Activated T-cell treated with anti-CD3 and anti-CD28 coated beads for 48 hours (primary cell): Measurements from ENCODE around the gene CTBP2.
"Not testable (repeated sequence)": the region's sequence is repeated elsewhere in the genome, so short reads cannot be mapped to it uniquely, and the experiment has no call there.

Source experiments
- DNase-seq: peaks from one replicate; pipeline ENCODE4 v3.0.0-alpha.2; 2020; ENCODE audit warnings: low read depth

Gene CTBP2

DNA sequence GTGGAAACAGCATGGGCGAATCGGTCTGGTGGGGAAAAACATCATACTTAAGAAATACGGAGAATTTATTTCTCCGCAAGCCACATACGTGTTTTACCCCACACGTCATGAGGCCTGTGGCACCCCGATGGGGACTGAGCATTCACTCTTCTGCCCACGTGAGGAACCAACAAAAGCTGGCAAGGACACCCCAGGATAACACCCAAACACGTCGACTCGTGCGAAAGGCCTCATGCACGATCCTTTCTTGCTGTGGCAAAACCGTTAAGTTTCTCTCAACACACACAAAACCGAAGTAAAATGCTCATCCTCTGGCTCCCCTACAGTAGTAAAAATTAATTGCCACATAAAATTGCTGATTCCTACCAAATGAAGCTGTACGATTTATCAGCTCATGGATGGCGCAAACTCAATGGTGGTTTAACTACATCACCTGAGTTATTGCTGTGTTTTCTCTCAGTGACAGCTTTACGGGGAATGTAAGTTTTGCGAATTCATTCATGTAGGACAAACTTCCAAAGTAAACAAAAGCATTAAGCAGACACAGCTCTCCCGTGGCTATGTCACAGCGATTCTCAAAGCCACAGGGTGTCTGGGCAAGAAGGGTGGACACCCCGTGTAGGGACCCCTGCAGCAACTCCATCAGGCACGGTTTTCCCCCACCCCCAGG lies 97.0 kb downstream of the CTBP2 start:
- DNase-seq: no peak

DNA sequence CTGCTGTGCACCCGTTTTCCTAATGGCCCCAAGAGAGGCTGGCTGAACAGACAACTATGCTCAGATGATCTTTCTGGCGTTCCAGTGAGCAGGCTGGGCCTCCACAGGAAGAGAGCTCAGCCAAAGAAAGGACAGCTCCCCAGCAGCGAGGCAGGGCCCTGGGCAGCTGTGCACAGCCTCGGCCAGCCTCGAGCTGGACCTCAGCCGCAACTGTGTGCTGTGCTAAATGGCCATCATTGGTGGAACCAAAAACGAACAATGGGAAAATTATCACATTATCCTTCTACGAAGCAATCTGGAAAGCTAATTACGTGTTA lies 97.5 kb downstream of the CTBP2 start:
- no peak for DNase-seq

DNA sequence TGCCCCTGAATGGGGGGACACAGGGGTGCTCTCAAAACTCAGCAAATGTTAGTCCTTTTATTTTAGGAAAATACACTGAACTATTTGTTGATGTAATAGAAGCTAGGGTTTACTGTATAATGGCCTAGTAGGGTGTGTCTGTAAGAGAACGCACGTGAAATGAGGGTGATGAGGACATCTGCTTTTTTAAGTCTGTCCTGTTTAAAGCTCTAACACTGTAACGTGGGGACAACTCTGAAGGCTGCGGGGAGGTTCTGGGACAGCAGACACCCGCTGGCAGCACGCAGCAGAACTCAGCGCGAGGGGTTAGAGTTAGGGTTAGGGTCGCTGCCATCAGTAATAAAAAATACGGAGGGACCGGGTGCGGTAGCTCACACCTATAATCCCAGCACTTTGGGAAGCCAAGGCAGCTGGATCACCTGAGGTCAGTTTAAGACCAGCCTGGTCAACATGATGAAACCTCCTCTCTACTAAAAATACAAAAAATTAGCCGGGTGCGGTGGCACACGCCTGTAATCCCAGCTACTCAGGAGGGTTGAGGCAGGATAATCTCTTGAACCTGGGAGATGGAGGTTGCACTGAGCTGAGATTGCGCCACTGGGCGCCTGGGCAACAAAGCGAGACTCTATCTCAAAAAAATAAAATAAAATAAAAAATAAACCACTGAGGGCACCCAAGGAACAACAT lies 98.0 kb downstream of the CTBP2 start:
- DNase-seq: no peak

DNA sequence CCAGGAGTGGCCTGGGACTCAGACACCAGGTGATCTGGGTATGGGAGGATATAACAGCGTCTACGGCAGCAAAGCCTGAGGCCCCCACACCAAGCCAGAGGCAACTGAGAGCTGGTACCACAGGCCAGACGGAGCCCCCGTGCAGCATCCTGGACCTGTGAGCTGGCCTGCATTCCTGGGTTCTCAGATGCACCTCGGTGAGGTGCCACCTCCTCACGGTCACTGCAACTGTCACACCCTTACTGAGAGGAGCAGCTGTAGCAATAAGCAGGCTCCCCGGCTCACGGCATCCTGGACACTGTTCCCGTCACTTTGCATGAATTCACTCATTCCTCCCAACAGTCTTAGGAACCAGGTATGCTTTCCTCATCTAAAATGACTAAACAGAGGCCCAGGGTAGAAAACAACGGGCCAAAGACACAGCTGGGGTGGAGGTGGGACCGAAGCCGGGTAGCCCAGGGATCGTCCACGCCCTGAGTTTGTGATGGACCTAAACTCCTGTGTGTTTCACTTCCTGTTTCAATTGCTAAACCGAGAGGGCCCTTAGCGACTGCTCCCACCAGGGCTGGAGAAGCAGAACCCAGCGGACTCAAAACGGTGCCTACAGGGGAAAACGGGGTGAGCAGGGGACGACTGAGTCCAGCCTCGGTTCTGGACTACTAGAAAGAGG lies 98.7 kb downstream of the CTBP2 start:
- DNase-seq: no peak

DNA sequence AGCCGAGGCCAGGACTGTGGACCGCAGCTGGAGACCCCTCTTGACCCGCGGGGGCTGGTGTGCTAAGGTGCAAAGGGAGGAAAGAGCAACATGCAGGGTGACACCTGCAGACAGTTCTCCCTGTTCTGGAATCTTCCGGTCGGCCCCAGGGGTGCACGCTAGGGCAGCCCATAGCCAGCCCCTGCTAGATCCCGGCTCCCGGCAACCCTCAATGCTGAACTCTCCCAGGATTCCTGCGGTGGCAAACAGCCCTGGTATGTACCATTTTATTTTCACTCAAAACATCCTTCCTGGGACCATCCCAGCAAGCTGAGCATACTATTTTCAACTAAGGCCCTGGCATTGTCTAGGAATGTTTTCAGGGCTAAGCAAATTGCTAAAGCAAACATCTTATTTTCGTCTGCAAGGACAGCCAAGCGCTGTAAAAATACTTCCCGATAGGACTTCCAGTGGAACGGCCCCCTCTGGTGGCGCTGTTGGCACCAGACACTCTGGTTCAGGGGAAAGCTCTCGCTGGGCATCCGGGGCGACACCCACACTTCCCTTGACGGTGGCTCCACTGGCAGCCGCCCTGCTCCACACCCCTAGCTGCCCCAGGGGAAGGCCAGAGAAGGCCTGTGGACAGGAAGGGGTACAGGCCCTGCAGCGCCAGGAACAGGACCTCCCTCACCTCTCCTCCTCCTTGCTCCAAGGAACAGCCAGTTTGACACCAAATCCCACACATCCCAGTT lies 99.4 kb downstream of the CTBP2 start:
- peak; percentile 32 for DNase-seq

DNA sequence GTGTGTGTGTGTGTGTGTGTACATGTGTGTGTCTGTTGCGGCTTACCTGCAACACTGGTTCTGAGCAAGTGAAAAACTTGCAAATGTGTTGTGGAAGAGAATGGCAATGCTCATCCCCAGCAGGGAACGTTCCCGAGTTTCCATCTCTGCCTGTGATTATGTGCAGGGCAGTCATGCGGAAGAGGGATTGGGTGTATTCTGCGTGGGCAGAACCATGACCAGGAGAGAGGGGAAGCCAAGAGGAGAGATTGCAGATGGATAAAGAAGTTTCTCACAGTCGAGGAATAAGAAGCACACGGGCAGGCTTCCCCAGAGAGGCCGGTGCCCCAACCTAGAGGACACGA lies 99.9 kb downstream of the CTBP2 start:
- no peak for DNase-seq

DNA sequence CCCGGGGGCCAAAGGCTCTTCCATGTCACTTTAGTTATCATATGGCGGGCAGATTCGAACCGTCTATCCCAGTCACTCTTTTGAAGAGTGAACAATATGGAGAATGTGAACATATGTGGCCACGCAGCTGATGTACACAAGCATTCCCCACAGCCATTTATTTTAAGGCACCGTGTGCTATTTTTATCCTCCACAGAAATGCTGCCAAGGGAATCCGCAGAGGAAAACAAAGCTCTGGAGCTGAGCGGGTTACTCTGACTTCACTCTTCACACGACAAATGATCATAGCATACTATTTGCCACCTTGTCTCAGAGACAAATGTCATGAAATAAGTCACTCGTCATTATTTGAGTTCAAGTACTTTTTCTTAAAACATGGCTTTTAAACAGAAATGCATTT lies 100.3 kb downstream of the CTBP2 start:
- no peak for DNase-seq

DNA sequence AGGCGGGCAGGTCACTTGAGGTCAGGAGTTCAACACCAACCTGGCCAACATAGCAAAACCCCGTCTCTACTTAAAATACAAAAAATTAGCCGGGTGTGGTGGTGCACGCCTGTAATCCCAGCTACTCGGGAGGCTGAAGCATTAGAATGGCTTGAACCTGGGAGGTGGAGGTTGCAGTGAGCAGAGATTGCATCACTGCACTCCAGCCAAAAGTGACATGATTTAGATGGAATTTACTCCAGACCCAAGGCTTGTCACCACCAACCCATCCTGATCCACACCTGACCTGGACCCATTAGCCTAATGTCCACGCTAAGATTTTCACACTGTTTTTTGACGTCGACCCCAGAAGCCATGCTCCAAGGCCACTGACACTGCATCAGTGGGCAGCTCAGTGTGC lies 101.0 kb downstream of the CTBP2 start:
- DNase-seq: not testable (repeated sequence)

DNA sequence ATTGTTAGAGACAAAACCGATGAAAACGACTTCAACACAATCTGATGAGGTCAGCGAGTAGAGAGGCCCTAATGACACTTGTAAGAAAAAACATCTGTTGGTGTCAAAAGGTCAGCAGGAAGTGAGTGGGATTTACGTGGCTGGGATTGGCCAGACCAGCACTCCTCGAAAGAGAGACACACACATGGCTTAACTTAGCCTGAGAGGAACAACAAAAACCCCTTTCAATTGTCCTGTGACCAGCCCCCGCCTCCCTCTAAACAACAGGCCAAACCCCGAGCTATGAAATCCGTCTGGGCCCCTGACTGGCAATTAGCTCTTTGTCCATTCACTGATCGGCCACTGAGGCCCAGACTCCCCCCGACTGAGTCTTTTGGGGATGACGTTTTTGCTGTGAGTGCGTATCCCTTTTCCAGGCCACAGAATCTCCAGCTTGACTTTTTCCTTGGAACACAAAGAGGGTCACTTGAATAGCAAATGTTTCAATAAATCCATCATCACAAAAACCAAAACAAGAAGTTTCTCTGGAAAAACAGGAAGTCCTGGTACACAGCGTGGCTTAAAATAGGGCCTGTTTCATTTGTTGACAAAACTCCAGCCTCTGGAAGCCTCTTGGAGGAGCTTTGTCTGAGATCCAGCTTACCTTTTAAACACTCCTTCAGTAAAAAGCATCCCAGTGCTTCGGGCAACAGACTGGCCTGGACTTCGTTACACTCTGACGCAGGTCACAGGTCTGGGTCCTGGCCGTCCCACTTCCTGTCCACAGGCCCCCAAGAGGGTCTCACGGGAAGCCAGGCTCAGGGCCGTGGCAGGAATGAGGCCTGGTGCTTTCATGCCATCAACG lies 103.0 kb downstream of the CTBP2 start:
- no peak for DNase-seq

DNA sequence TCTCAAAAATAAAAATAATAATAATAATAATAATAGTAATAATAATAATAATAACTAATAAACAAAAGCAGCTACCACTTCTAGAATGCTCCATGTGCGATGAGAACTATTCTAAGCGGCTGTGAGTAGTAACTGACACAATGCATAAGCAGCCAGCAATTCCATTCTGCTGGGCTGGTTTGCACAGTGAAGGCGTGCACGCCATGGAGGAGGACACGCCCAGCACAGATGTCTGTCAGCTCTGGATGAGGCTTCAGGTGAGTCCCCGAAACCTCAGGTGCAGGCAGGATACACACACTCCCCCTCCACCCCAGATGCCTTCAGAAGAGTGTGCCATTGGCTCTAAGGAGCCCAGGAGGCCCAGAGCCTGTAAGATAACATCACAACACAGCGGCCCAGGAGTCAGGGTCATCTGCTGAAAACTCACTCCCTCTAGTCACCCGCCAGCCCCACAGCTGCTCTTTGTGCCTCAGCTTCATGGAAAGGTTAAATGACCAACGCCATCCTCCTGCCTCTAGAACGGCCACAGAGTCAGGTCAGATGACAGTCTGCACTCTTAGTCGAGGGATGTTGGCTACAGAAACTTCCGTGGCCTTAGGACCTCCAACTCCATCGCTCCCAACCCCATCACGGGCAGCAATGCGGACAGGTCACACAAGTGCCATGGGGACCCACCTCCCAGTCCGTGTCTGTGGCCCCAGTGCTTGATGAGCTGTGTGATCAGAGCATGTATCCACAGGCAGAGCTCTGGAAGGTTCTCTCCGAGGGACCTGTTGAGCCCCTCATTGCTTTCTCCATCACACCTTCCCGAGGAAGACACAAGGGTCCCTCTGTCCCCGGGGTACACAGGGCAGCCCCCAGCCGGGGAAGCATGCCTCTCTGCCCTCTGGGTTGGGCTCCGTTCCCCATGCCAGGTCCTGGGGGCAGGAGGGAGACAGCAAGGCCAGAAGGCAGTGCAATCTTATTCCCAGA lies 103.9 kb downstream of the CTBP2 start:
- no peak for DNase-seq

DNA sequence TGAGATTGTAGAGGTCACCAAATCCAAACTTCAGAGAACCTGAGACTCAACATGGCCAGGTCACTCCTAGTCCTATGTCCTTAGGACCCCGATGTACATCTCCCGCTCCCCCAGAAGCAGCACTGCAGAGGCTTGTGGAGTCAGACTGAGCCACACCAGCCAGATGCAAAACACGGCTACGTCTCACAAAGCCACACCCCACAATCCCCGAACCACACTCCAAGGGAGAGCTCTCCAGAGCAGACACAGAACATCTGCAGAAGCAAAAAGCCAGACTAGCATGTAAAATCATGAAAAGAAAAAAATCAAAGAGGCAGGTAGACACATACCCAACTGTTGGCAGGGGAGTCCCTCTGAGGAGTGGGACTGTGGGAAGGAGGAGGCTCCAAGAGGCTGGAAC lies 104.9 kb downstream of the CTBP2 start:
- DNase-seq: no peak

DNA sequence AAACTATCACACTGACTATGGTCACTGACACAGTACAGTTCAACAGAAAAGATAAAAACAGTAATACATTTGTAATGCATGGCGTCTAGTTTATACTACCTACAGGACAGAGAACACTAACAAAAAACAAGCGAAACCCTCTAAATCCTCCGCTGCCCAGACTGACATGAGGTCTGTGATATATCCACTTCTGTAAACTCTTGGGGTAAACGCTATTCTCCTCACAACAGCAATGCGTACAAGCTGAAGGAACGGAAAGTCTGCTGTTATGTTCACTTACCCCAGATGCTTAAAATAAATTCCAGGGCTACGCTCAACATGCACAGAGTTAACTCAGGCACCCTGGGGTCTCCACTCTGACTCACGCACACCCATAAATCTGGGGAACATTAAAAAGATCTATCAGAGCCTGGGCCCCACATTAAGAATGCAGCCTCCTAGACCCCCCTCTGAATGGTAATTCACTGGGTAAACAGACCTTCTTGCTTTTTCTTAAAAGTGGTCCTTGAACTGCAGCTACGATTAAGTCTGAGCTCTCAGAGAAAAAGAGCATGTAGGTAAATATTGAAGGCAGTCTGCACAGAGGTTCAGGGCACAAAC lies 105.6 kb downstream of the CTBP2 start:
- DNase-seq: no peak

DNA sequence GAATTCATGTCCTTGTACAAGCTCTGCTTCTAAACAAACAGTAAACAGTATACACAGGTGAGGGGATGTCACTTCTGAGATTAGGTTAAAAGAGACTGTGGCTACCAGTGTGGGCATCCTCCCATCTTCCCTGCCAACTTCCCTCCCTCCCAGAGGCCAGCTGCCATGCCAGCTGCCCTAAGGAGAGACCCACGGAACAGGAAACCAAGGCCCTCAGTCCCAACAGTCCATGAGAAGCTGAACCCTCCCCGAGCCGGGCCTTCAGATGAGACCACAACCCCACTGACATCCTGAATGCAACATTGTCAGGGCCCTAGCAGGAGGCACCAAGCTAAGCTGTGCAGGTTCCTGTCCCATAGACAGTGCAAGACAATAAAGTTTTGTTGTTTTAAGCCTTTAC lies 106.1 kb downstream of the CTBP2 start:
- DNase-seq: no peak

DNA sequence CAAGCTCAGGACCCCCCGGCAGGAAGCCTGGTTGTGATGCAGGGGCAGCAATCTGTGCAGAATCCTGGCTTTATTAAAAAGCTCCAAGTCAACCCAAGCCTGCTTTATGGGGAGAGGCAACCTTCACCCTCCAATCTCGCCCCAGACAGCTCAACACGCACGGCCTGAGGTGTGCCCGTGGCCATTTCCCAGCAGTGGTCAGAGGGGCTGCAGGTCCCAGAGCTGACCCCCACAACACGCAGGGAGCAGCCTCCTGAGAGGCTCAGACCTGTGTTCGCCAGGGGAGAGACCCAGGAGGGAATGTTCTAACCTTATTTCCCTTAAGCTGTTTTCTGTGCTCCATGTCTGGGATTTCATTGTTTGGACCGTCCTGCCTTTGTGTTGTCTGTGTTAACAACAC lies 108.2 kb downstream of the CTBP2 start:
- DNase-seq: no peak

DNA sequence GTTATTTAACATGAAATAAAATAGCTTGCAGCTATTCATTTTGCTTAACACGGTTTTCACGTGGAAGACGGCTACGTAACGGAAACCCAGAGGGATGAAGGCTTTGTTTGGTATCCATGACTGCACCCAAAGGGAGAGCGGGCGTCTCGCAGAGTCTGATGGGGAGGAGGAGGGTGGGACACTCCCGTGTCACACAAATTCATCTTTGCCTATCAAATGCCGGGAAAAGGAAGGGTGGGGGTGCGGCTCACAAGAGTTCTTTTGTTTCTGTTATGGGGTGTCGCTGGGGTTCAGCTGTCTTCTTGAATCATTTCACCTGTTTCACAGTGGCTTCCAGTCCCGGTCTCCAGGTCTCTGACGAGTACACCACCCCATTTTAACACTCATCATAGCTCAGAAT lies 110.0 kb downstream of the CTBP2 start:
- DNase-seq: no peak

DNA sequence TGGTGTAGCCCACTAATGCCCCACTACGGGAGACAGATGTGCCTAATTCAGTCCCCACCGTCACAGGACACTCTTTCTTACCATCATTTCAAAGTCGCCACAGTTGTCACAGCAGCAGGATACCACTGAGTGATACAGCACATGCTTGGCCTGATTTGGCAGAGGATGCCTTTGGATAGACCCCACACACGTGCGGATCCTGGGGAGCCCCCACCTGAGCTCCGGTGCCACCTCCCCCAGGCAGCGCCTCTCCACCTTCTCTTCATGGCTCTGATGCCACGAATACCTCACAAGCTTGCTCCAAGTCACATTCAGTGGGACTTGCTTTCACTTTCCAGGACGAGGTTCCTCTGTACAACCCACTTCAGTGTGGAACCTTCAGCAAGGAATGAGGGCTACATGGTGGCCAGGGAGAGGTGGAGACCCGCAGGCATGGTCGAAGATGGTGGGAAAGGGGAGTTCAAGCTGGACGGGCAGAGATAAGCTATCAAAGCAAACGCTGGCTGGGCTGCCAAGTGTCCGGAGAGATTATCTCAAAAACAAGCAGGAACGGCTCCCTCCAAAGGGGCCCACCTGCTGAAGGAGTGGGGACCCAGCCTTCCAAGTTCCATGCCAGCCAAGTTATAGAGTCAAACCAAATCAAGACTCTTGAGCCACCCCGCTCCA lies 111.0 kb downstream of the CTBP2 start:
- no peak for DNase-seq

DNA sequence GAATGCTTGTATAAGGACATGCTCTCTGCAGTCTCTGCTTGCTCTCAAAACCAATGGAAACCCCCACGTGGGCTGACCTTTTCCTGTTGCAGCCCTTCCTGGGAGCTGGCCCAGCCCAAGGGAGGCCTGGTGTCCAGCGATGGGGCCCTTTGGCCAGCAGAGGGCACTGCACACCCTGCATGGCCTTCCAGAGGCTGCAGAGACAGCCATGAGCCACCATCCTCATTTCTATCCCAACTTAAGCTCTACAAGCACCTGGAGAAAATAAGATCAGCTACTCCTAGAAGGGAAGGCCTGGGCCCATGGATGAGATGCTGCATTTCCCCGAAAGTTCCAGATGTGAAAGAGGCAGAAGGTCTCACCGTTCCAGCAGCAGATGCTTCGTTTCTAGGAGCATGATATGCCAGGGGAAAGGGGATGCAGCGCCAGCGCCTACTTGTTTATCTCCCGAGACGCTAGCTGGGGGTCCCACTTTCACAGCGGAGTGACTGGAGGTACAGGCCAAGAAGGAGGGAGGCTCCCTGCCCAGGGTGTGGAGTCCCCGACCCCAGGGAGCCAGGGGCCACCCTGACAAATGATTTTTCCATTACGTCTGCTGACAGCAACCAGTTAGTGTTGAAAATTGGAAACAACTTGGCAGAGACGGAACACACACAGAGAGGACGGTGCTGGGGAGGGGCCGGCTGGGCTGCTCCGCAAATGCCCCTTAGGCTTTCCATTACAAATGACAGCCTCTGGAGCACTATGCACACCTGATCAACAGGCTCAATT lies 112.1 kb downstream of the CTBP2 start:
- peak; percentile 60 for DNase-seq

DNA sequence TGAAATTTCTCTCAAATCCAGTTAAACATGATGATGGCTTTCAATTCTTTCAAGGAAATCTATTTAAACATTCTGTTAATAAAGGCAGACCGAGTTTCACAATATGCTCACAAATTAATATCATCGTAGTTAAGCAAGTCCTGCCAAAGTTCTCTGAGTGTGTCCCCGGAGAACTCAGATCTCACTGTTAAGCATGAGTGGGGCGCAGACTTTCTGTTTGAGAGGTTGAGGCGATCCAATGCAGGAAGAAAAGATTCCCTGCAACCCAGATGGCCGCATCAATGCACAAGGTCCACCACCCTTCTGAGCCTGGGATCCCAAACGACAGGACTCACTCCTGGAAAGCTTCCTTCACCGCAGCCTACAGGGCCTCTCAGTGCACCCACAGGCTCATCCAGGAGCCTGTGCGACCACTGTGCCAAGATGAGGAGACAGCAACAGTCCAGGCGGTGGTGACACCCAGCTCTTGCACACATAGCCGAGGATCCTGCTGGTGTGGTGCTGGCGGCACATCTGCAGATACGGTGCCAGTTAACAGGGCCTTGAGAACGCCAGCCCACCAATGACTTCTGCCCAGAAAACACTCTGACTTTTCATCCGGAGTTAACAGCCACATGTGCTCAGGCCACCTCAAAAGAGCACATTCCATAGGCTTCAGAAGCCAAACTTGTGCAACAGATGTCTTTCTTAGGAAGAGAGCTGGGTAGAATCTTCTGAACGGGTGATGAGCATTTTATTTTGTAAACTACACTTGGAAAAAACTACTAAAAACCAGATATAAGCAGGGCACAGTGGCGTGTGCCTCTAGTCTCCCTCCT lies 116.3 kb downstream of the CTBP2 start:
- no peak for DNase-seq
